Measurements from ENCODE around the gene ALDH1A3. TPM values are rescaled to one million over a fixed set of nuclear protein-coding genes. Genes with fewer than 3 reads are reported as not detected.

ALDH1A3 gene
- total RNA-seq, 2 donors from 2014 or later = 240 to 347 TPM

DNA sequence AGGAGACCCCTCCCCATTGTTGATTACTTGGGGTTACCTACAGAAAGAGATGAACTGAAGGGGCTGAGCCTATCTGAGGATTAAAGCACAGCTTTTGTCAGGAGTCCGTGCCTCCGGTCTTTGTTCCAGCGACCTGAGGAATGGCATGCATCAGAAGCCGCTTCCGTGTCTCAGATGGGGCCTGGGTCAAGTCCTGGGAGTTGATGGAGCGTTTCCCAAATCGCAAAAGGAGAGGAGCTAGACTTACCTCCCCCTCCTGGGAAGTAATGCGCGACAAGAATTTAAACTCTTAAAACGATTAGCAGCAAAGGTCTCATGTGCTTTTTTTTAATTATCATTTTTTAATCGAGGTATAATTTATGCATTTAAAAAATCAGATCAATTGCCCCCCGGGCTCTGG is 983 bp upstream of the ALDH1A3 start:
- TF ChIP-seq POLR2A (IDR thresholded peaks at IDR 0.05) (no peak), POLR2AphosphoS5 (IDR thresholded peaks at IDR 0.05) (no peak)
- TF ChIP-seq, protein P1, sequence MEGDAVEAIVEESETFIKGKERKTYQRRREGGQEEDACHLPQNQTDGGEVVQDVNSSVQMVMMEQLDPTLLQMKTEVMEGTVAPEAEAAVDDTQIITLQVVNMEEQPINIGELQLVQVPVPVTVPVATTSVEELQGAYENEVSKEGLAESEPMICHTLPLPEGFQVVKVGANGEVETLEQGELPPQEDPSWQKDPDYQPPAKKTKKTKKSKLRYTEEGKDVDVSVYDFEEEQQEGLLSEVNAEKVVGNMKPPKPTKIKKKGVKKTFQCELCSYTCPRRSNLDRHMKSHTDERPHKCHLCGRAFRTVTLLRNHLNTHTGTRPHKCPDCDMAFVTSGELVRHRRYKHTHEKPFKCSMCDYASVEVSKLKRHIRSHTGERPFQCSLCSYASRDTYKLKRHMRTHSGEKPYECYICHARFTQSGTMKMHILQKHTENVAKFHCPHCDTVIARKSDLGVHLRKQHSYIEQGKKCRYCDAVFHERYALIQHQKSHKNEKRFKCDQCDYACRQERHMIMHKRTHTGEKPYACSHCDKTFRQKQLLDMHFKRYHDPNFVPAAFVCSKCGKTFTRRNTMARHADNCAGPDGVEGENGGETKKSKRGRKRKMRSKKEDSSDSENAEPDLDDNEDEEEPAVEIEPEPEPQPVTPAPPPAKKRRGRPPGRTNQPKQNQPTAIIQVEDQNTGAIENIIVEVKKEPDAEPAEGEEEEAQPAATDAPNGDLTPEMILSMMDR (IDR thresholded peaks at IDR 0.05) = no peak
- WGBS = 61% methylated on average over 12 of the region's 12 CpGs
- H3K4me1 ChIP-seq (replicated peaks) = no peaks in the 10 kb centered on the region
- no peaks in the 10 kb centered on the region for H3K36me3 ChIP-seq
- no peaks in the 10 kb centered on the region for H3K27me3 ChIP-seq (replicated peaks; ENCODE audit: insufficient read depth)
- peak overlapping the region; percentile 87 to 98 for H3K27ac ChIP-seq
- DNase-seq (ENCODE audit: low spot score) = no peak
- no peaks in the 10 kb centered on the region for H3K9me3 ChIP-seq
- H3K4me3 ChIP-seq = peak overlapping the region; percentile 63 to 95
- intact Hi-C loops (cut with DNase I) = loop anchor here (5.0 kb wide), 1 partner anchor 211 kb away; no protein-coding TSS in a partner anchor

- H3K4me3 ChIP-seq = peak overlapping the region; percentile 63 to 95
- H3K27ac ChIP-seq = peak overlapping the region; percentile 87 to 98
- intact Hi-C loops (cut with DNase I) = loop anchor here (5.0 kb wide), 1 partner anchor 212 kb away; no protein-coding TSS in a partner anchor
- H3K9me3 ChIP-seq = no peaks in the 10 kb centered on the region
- TF ChIP-seq, protein P1 (IDR thresholded peaks at IDR 0.05) = no peak
- no peak for TF ChIP-seq POLR2A (IDR thresholded peaks at IDR 0.05)
- no peak for TF ChIP-seq POLR2AphosphoS5 (IDR thresholded peaks at IDR 0.05)
- H3K4me1 ChIP-seq (replicated peaks) = no peaks in the 10 kb centered on the region
- no peaks in the 10 kb centered on the region for H3K27me3 ChIP-seq (replicated peaks; ENCODE audit: insufficient read depth)
- WGBS = 6% methylated on average over 43 of the region's 62 CpGs
- DNase-seq (ENCODE audit: low spot score) = no peak
- H3K36me3 ChIP-seq = no peaks in the 10 kb centered on the region
These were observed 569 bp upstream of the ALDH1A3 start for GRCh38 chr15:100879061-100879463.

GRCh38 chr15:100880139-100880896 is 687 bp downstream of the ALDH1A3 start:
- 25% methylated on average over 70 of the region's 80 CpGs for WGBS

DNA sequence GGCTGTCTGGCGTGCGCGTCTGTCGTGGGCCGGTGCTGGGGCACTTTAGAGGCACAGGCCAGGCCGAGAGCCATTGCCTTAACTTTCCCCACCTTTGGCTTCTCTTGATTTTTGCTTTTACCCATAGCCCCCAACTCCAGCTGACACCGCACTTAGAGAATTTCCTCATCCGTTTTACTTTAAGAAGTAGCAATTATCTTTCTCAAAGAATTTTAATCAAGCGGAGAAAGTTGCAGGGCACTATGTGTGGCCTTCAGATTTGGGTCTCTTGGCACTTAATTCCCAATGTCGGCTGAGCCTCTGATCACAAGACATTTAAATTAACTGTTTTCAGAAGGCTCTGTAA is 1.2 kb downstream of the ALDH1A3 start:
- Histone ChIP-seq H3K4me3 (peak overlapping the region; percentile 63 to 95), H3K27ac (peak overlapping the region; percentile 87 to 98)
- intact Hi-C loops (cut with DNase I) = no loop called here

More at GRCh38 chr15:100880139-100880896, 687 bp downstream of the ALDH1A3 start:
- DNase-seq (ENCODE audit: low spot score) = no peak
- Histone ChIP-seq H3K27ac (peak overlapping the region; percentile 87 to 98), H3K36me3 (no peaks in the 10 kb centered on the region), H3K4me1 (replicated peaks) (no peaks in the 10 kb centered on the region), H3K9me3 (no peaks in the 10 kb centered on the region), H3K4me3 (peak overlapping the region; percentile 63 to 95), H3K27me3 (replicated peaks; ENCODE audit: insufficient read depth) (no peaks in the 10 kb centered on the region)
- intact Hi-C loops (cut with DNase I) = no loop called here
- TF ChIP-seq, protein P1 (IDR thresholded peaks at IDR 0.05) = peak in 1 of 4 experiments; percentile 4
- TF ChIP-seq POLR2AphosphoS5 (IDR thresholded peaks at IDR 0.05) = no peak

More for the DNA sequence above, 1.2 kb downstream of the ALDH1A3 start:
- TF ChIP-seq POLR2AphosphoS5 (IDR thresholded peaks at IDR 0.05) (no peak), POLR2A (IDR thresholded peaks at IDR 0.05) (no peak)
- TF ChIP-seq, protein P1 (IDR thresholded peaks at IDR 0.05) = no peak
- Histone ChIP-seq H3K4me1 (replicated peaks) (no peaks in the 10 kb centered on the region), H3K36me3 (no peaks in the 10 kb centered on the region), H3K9me3 (no peaks in the 10 kb centered on the region), H3K27me3 (replicated peaks; ENCODE audit: insufficient read depth) (no peaks in the 10 kb centered on the region)
- DNase-seq (ENCODE audit: low spot score) = no peak
- WGBS = 76% methylated on average over 10 of the region's 10 CpGs

All from prostate gland (tissue), 2 donors.